Natural killer cell (primary cell): Measurements from ENCODE around the gene SMARCE1. TPM values are rescaled to one million over a fixed set of nuclear protein-coding genes. Genes with fewer than 3 reads are reported as not detected.

Experiments
- ATAC-seq, 3 donors: fragments of 150-1000 bp in 2 of 3; fragments of 200-7000 bp in 1 of 3; cut with Tn5 transposase; 1 replicate in 1 of 3; 2 replicates in 2 of 3; pipeline ENCODE4 v1.10.0; 2021; ENCODE audit warnings: mild to moderate bottlenecking in 2 of 3, moderate library complexity in 2 of 3
- DNase-seq, 2 donors: peaks; one replicate each; pipeline versions ENCODE4 v3.0.0 to v3.0.0-alpha.2; 2013 to 2021; ENCODE audit warnings: mixed read lengths in 1 of 2
- H3K27ac ChIP-seq: one replicate; pipeline ENCODE4 v1.5.1; 2013; ENCODE audit warnings: mild to moderate bottlenecking, low read length
- H3K27me3 ChIP-seq: one replicate; pipeline ENCODE4 v1.6.1; 2013; ENCODE audit warnings: low read length; ENCODE audit not compliant: control insufficient read depth, insufficient read depth
- H3K36me3 ChIP-seq: one replicate; pipeline ENCODE4 v1.6.1; 2013; ENCODE audit warnings: low read length; ENCODE audit not compliant: control insufficient read depth, insufficient read depth
- H3K4me1 ChIP-seq: one replicate; pipeline ENCODE4 v1.6.1; 2013; ENCODE audit warnings: low read length; ENCODE audit not compliant: control insufficient read depth, insufficient read depth
- H3K4me3 ChIP-seq: one replicate; pipeline ENCODE4 v1.5.1; 2013; ENCODE audit warnings: low read length
- H3K9me3 ChIP-seq: one replicate; pipeline ENCODE4 v1.6.1; 2013; ENCODE audit warnings: low read length; ENCODE audit not compliant: control insufficient read depth, insufficient read depth
- H3K27ac Mint-ChIP-seq, 2 donors: one replicate each; pipeline ENCODE4 v1.8.0; 2022; ENCODE audit warnings: mild to moderate bottlenecking in 2 of 2, mixed read lengths in 2 of 2, moderate library complexity in 1 of 2
- H3K27me3 Mint-ChIP-seq, 2 donors: one replicate each; pipeline ENCODE4 v1.8.0; 2022; ENCODE audit warnings: low read depth in 2 of 2, mixed read lengths in 2 of 2
- H3K36me3 Mint-ChIP-seq: one replicate; pipeline ENCODE4 v1.8.0; 2022; ENCODE audit warnings: mixed read lengths
- H3K4me1 Mint-ChIP-seq, 2 donors: one replicate each; pipeline ENCODE4 v1.8.0; 2022; ENCODE audit warnings: mixed read lengths in 2 of 2
- H3K4me3 Mint-ChIP-seq: one replicate; pipeline ENCODE4 v1.8.0; 2022; ENCODE audit warnings: mild to moderate bottlenecking, moderate library complexity, mixed read lengths
- H3K9me3 Mint-ChIP-seq, 2 donors: one replicate each; pipeline ENCODE4 v1.8.0; 2022; ENCODE audit warnings: mixed read lengths in 2 of 2
- WGBS: methylation state at CpG from one replicate; pipeline ENCODE4 v1.1.7; 2013; ENCODE audit warnings: missing lambda C conversion rate; ENCODE audit not compliant: insufficient coverage; 5-methylcytosine and 5-hydroxymethylcytosine counted together
- intact Hi-C: fragments of 100-400 bp; cut with micrococcal nuclease; formaldehyde crosslinking; loops from one replicate; pipeline ENCODE4 v1.14.2; 2022
- total RNA-seq, 4 donors: library from RNA; stranded (reverse); fragments of 120-200 nt in 1 of 4; gene quantifications; one replicate each; pipeline versions ENCODE4 v1.2.3 to v1.2.4, GENCODE V29; 2013 to 2022
- TF ChIP-seq, protein P1 (sequence below): fragments of 200-600 bp; IDR thresholded peaks from one replicate; pipeline ENCODE4 v1.8.0; 2022; ENCODE audit warnings: antibody characterized with exemption

SMARCE1 gene
- total RNA-seq, 3 donors from 2014 or later (not counting 1 experiment from before 2014, with no cell fraction given): 87.8 to 102 (median 101) TPM

DNA sequence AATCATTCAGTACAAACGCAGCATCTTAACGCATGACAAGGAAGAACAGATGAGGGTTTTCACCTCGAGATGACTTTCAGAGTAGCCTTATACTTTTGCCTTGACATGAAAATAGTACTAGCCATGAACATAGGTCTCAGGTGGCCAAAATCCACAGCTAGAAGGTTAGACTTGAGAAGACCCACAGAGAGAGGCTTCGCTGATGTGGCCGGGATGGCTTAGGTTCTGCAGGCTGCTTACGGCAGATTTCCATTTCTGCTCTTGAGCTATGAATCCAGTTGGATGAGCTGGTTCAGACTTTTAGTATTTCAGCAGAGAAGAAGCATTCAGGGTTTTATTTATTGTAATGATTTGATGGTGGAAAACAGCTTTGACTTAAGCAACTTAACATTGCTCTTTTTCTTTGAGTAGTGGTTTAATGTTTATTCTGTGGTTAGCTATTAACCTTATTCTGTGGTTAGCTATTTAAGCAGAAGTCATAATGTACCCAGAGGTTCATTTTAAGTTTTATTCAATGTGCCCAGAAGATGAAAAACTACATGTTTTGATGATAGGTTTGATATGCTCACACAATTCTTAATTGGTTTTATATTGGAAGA is 48.4 kb upstream of the SMARCE1 start:
- Mint-ChIP-seq H3K4me3 (no peak overlapping the region), H3K27ac (no peak overlapping the region), H3K4me1 (no peaks in the 10 kb centered on the region), H3K36me3 (no peaks in the 10 kb centered on the region), H3K27me3 (peaks cover 31 to 75% of the 10 kb centered on the region in 2 donors), H3K9me3 (no peaks in the 10 kb centered on the region)
- DNase-seq: no peak
- WGBS: 88% methylated on average over 6 of the region's 6 CpGs
- Histone ChIP-seq H3K9me3 (no peaks in the 10 kb centered on the region), H3K27ac (no peak overlapping the region), H3K4me3 (no peak overlapping the region), H3K36me3 (no peaks in the 10 kb centered on the region), H3K4me1 (no peaks in the 10 kb centered on the region), H3K27me3 (no peaks in the 10 kb centered on the region)
- TF ChIP-seq, protein P1, sequence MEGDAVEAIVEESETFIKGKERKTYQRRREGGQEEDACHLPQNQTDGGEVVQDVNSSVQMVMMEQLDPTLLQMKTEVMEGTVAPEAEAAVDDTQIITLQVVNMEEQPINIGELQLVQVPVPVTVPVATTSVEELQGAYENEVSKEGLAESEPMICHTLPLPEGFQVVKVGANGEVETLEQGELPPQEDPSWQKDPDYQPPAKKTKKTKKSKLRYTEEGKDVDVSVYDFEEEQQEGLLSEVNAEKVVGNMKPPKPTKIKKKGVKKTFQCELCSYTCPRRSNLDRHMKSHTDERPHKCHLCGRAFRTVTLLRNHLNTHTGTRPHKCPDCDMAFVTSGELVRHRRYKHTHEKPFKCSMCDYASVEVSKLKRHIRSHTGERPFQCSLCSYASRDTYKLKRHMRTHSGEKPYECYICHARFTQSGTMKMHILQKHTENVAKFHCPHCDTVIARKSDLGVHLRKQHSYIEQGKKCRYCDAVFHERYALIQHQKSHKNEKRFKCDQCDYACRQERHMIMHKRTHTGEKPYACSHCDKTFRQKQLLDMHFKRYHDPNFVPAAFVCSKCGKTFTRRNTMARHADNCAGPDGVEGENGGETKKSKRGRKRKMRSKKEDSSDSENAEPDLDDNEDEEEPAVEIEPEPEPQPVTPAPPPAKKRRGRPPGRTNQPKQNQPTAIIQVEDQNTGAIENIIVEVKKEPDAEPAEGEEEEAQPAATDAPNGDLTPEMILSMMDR: no peak
- ATAC-seq: no peak
- intact Hi-C loops: no loop called here

DNA sequence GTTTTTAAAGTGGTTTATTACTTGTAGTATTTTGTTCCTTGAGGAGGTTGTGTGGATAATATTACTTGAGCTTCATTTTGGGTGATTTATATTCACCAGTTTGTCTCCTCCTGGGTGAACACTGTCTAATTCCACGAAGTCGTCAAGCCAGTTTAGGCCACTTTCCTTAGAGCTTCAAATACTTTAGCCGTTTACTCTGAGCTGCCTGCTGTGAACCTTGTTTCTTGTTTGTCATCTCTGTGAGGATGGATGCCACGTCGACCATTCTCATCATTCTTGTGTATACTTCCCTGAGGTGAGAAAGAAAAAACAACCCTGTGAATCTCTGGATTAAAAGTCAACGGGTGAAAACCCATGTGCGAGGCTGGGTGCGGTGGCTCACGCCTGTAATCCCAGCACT is 47.0 kb upstream of the SMARCE1 start:
- no peaks in the 10 kb centered on the region for H3K36me3 ChIP-seq
- intact Hi-C loops: no loop called here
- H3K36me3 Mint-ChIP-seq: no peaks in the 10 kb centered on the region
- H3K27ac ChIP-seq: no peak overlapping the region
- TF ChIP-seq, protein P1: no peak
- ATAC-seq (no peak), DNase-seq (no peak)
- peaks cover 31 to 67% of the 10 kb centered on the region in 2 donors for H3K27me3 Mint-ChIP-seq
- no peaks in the 10 kb centered on the region for H3K4me1 Mint-ChIP-seq
- no peaks in the 10 kb centered on the region for H3K27me3 ChIP-seq
- H3K9me3 Mint-ChIP-seq: no peaks in the 10 kb centered on the region
- H3K4me3 ChIP-seq: no peak overlapping the region
- 87% methylated on average over 9 of the region's 9 CpGs for WGBS
- no peaks in the 10 kb centered on the region for H3K4me1 ChIP-seq
- no peaks in the 10 kb centered on the region for H3K9me3 ChIP-seq
- no peak overlapping the region for H3K27ac Mint-ChIP-seq
- no peak overlapping the region for H3K4me3 Mint-ChIP-seq

DNA sequence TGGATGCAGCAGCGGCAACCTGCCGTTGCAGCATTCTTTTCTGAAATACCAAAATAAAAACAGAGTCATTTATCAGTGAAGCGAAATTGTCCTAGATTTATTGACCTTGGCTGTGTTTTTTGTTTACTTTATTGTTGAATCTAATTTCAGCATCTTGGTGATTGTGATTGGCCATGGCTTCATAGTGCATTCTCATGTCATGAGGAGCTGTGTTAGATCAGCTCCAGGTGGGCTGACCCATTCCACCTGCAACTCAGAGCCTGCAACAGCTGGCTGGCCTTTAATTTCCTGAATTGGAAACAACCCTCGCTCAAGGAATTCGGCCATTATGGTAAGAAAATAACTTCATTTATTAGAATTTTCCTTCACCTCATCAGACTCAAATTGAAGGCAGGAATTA is 39.5 kb upstream of the SMARCE1 start:
- no peaks in the 10 kb centered on the region for H3K4me1 ChIP-seq
- no peaks in the 10 kb centered on the region for H3K9me3 ChIP-seq
- no peaks in the 10 kb centered on the region for H3K36me3 ChIP-seq
- peaks cover 4% of the 10 kb centered on the region for H3K27me3 ChIP-seq
- Mint-ChIP-seq H3K4me3 (no peak overlapping the region), H3K27ac (no peak overlapping the region), H3K9me3 (no peaks in the 10 kb centered on the region), H3K36me3 (no peaks in the 10 kb centered on the region), H3K27me3 (peaks cover 10 to 16% of the 10 kb centered on the region in 2 donors), H3K4me1 (no peaks in the 10 kb centered on the region)
- TF ChIP-seq, protein P1: no peak
- H3K4me3 ChIP-seq: no peak overlapping the region
- DNase-seq (no peak), ATAC-seq (no peak)
- intact Hi-C loops: no loop called here
- WGBS: 97% methylated on average over 3 of the region's 5 CpGs
- H3K27ac ChIP-seq: no peak overlapping the region

DNA sequence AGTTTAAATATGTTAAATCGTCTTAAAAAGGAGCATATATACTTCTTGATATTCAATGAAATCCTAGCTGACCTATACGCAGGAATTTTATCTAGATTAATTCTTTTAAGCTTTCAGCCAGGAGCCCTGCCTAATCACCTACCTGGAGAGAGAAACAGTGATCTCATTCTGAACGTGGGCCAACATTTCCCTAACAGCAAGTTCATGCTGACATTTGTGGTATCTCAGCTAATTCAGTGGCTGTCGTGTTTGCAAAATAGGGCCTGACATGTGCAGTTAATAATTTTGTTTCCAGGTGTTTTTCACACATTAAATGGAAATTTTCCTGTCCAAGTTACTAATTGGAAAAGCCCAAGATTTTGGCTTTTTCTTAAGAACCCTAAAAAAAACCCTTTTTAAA is 38.6 kb upstream of the SMARCE1 start:
- WGBS: 85% methylated on average over 4 of the region's 4 CpGs
- H3K36me3 Mint-ChIP-seq: no peaks in the 10 kb centered on the region
- no peak overlapping the region for H3K4me3 Mint-ChIP-seq
- DNase-seq (no peak), ATAC-seq (no peak)
- H3K36me3 ChIP-seq: no peaks in the 10 kb centered on the region
- H3K27me3 ChIP-seq: peaks cover 6% of the 10 kb centered on the region
- no peaks in the 10 kb centered on the region for H3K9me3 ChIP-seq
- peaks cover 11 to 15% of the 10 kb centered on the region in 2 donors for H3K27me3 Mint-ChIP-seq
- TF ChIP-seq, protein P1: no peak
- intact Hi-C loops: no loop called here
- no peaks in the 10 kb centered on the region for H3K4me1 Mint-ChIP-seq
- no peaks in the 10 kb centered on the region for H3K4me1 ChIP-seq
- H3K27ac Mint-ChIP-seq: no peak overlapping the region
- no peak overlapping the region for H3K4me3 ChIP-seq
- H3K9me3 Mint-ChIP-seq: no peaks in the 10 kb centered on the region
- no peak overlapping the region for H3K27ac ChIP-seq
